ENCODE measurements around the gene CNN2. TPM values are rescaled to one million over a fixed set of nuclear protein-coding genes. Genes with fewer than 3 reads are reported as not detected.

Gene CNN2
- total and polyA plus RNA-seq, 9 of the 15 experiments (the other 6 are each of a cell fraction or from before 2014, with no cell fraction given): 12.1 to 174 (median 52.7) TPM

GRCh38 chr19:982567-983170 lies 43.7 kb upstream of the CNN2 start (continued):
- TF ChIP-seq CHAMP1 (IDR thresholded peaks at IDR 0.05): no peak
- TF ChIP-seq RBM25 (IDR thresholded peaks at IDR 0.05; ENCODE audit: low read depth, low read length, severe bottlenecking): peak; percentile 68
- no peak for TF ChIP-seq ARID1B (IDR thresholded peaks at IDR 0.05)
- TF ChIP-seq SRSF3 (IDR thresholded peaks at IDR 0.05; ENCODE audit: insufficient read depth, low read length): no peak
- TF ChIP-seq SP1 (CRISPR knock-in tag; IDR thresholded peaks at IDR 0.05): peak; percentile 54
- no peak for TF ChIP-seq BCOR (IDR thresholded peaks at IDR 0.05)
- no peak for TF ChIP-seq ZNF280A (IDR thresholded peaks at IDR 0.05; ENCODE audit: low read depth, partially characterized antibody)
- no peak for TF ChIP-seq ZNF699 (CRISPR knock-in tag; IDR thresholded peaks at IDR 0.05; ENCODE audit: insufficient replicate concordance)
- no peak for TF ChIP-seq CC2D1A (IDR thresholded peaks at IDR 0.05)
- no peak for TF ChIP-seq STAT6 (CRISPR knock-in tag; IDR thresholded peaks at IDR 0.05)
- no peak for TF ChIP-seq TCF3 (CRISPR knock-in tag; IDR thresholded peaks at IDR 0.05)
- TF ChIP-seq ATF4 (CRISPR knock-in tag; IDR thresholded peaks at IDR 0.05): no peak
- TF ChIP-seq TCF15 (CRISPR knock-in tag; IDR thresholded peaks at IDR 0.05): no peak
- no peak for TF ChIP-seq ZNF589 (CRISPR knock-in tag; IDR thresholded peaks at IDR 0.05; ENCODE audit: low read depth)
- TF ChIP-seq SLC30A9 (CRISPR knock-in tag; IDR thresholded peaks at IDR 0.05): no peak
- TF ChIP-seq CCAR2 (IDR thresholded peaks at IDR 0.05; ENCODE audit: low read depth, low read length): no peak
- TF ChIP-seq KDM4B (IDR thresholded peaks at IDR 0.05; ENCODE audit: borderline replicate concordance in 2 of 2, low read depth in 1 of 2): no peak
- no peak for TF ChIP-seq ARHGAP35 (IDR thresholded peaks at IDR 0.05; ENCODE audit: partially characterized antibody)
